Endothelial cell (in vitro differentiated cells): ENCODE data around the gene SPTB. TPM values are rescaled to one million over a fixed set of nuclear protein-coding genes. Genes with fewer than 3 reads are reported as not detected.

Source experiments
- DNase-seq: peaks from one replicate; pipeline ENCODE4 v3.0.0; 2021; ENCODE audit warnings: low spot score
- H3K27ac Mint-ChIP-seq: one replicate; pipeline ENCODE4 v1.8.0; 2021; ENCODE audit warnings: mixed read lengths, inconsistent platforms; ENCODE audit not compliant: unreplicated experiment
- H3K27me3 Mint-ChIP-seq: one replicate; pipeline ENCODE4 v1.8.0; 2021; ENCODE audit warnings: mild to moderate bottlenecking, moderate library complexity, mixed read lengths, inconsistent platforms; ENCODE audit not compliant: unreplicated experiment
- H3K36me3 Mint-ChIP-seq: one replicate; pipeline ENCODE4 v1.8.0; 2021; ENCODE audit warnings: mild to moderate bottlenecking, low read depth, mixed read lengths, inconsistent platforms; ENCODE audit not compliant: unreplicated experiment
- H3K4me1 Mint-ChIP-seq: one replicate; pipeline ENCODE4 v1.8.0; 2021; ENCODE audit warnings: mild to moderate bottlenecking, mixed read lengths, inconsistent platforms; ENCODE audit not compliant: unreplicated experiment
- H3K4me3 Mint-ChIP-seq: one replicate; pipeline ENCODE4 v1.8.0; 2021; ENCODE audit warnings: mild to moderate bottlenecking, mixed read lengths, inconsistent platforms; ENCODE audit not compliant: unreplicated experiment
- H3K9me3 Mint-ChIP-seq: one replicate; pipeline ENCODE4 v1.8.0; 2021; ENCODE audit warnings: mixed read lengths, inconsistent platforms; ENCODE audit not compliant: unreplicated experiment
- total RNA-seq: library from RNA; stranded (reverse); fragmentation: NEBNext Ultra II Directional; extraction: Animal tissue kit (Norgen Biotek cat#: 25700); gene quantifications from one replicate; pipeline ENCODE4 v1.2.1, GENCODE V29; 2021; ENCODE audit not compliant: unreplicated experiment
- TF ChIP-seq, protein P1 (sequence below): fragments of 200-600 bp; sonication (generic); IDR thresholded peaks from one replicate; pipeline ENCODE4 v1.5.0; 2021; ENCODE audit warnings: antibody characterized with exemption; ENCODE audit not compliant: unreplicated experiment

The SPTB gene
- total RNA-seq, 1 donor from 2014 or later: 0.08 TPM

DNA sequence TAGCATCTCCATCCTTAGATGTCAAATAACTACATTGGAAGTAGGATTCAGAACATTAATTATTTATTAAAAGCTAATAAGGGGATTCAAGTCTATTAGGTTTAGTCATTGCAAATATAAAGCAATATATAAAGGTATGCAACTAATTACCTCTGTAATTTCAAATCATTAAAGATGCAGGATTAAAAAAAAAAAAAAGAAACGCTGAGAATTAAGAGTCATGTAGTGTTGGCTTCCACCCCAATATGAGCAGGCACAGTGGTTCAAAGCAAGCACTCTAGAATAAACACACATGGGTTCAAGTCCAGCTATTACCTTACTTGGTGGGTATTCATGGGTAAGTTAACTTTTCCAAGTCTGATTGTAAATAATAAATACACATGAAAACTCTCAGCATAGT, 10.9 kb downstream of the SPTB start:
- H3K9me3 Mint-ChIP-seq: no peaks in the 10 kb centered on the region
- peaks cover 2% of the 10 kb centered on the region for H3K27me3 Mint-ChIP-seq
- H3K4me3 Mint-ChIP-seq: no peak overlapping the region
- TF ChIP-seq, protein P1, sequence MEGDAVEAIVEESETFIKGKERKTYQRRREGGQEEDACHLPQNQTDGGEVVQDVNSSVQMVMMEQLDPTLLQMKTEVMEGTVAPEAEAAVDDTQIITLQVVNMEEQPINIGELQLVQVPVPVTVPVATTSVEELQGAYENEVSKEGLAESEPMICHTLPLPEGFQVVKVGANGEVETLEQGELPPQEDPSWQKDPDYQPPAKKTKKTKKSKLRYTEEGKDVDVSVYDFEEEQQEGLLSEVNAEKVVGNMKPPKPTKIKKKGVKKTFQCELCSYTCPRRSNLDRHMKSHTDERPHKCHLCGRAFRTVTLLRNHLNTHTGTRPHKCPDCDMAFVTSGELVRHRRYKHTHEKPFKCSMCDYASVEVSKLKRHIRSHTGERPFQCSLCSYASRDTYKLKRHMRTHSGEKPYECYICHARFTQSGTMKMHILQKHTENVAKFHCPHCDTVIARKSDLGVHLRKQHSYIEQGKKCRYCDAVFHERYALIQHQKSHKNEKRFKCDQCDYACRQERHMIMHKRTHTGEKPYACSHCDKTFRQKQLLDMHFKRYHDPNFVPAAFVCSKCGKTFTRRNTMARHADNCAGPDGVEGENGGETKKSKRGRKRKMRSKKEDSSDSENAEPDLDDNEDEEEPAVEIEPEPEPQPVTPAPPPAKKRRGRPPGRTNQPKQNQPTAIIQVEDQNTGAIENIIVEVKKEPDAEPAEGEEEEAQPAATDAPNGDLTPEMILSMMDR: no peak
- DNase-seq: no peak
- H3K4me1 Mint-ChIP-seq: peaks cover 4% of the 10 kb centered on the region
- no peaks in the 10 kb centered on the region for H3K36me3 Mint-ChIP-seq
- H3K27ac Mint-ChIP-seq: no peak overlapping the region

- Mint-ChIP-seq H3K27me3 (peaks cover 2% of the 10 kb centered on the region), H3K9me3 (no peaks in the 10 kb centered on the region), H3K36me3 (no peaks in the 10 kb centered on the region), H3K27ac (no peak overlapping the region), H3K4me1 (peaks cover 4% of the 10 kb centered on the region), H3K4me3 (no peak overlapping the region)
- TF ChIP-seq, protein P1: no peak
- no peak for DNase-seq
Measured at GRCh38 chr14:64868379-64868778, 11.3 kb downstream of the SPTB start.

DNA sequence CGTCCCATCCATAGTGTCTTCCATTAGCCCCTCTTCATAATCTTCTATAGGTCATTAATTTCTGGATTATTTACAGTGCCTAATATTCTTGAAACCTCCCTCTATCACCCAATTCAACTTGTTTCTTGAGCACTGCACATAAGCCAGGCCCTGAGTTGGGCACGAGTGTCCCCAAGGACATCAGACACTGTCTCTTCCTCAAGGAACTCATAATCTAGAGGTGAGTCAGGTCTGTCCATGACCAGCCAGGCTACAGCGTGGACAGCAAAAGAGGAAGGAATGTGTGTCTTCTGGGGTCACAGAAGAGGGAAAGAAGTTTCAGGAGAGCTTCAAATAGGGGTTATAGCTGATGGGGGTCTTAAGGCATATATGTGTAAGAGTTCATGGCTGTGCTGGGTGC, 12.5 kb downstream of the SPTB start:
- Mint-ChIP-seq H3K27me3 (peaks cover 2% of the 10 kb centered on the region), H3K9me3 (no peaks in the 10 kb centered on the region), H3K4me3 (no peak overlapping the region), H3K4me1 (peaks cover 4% of the 10 kb centered on the region), H3K36me3 (no peaks in the 10 kb centered on the region), H3K27ac (no peak overlapping the region)
- TF ChIP-seq, protein P1: no peak
- DNase-seq: no peak

DNA sequence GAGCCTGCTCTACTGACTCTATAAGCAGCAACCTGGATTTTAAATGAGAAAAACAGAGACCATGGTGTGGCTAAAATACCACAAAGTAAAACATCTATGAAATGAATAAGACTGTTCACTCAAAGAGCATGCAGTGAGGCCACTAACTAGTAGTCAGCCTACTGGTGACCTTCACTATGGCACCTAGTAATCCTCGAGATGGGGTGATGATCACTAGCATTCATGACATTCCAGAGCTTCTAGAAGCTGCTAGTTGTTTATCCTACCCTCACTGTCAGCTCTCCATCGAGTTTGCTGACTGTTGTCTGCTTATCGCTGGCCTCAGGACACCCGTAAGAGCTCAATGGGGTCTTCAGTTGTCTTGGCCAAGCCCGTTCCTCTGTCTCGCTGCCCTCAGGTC, 13.7 kb downstream of the SPTB start:
- Mint-ChIP-seq H3K36me3 (no peaks in the 10 kb centered on the region), H3K27ac (no peak overlapping the region), H3K4me3 (no peak overlapping the region), H3K9me3 (no peaks in the 10 kb centered on the region), H3K27me3 (peaks cover 5% of the 10 kb centered on the region), H3K4me1 (peaks cover 7% of the 10 kb centered on the region)
- TF ChIP-seq, protein P1: no peak
- no peak for DNase-seq

GRCh38 chr14:64865109-64865508, 14.6 kb downstream of the SPTB start:
- no peaks in the 10 kb centered on the region for H3K36me3 Mint-ChIP-seq
- peaks cover 5% of the 10 kb centered on the region for H3K27me3 Mint-ChIP-seq
- no peak overlapping the region for H3K27ac Mint-ChIP-seq
- no peak for DNase-seq
- no peak overlapping the region for H3K4me3 Mint-ChIP-seq
- H3K9me3 Mint-ChIP-seq: no peaks in the 10 kb centered on the region
- H3K4me1 Mint-ChIP-seq: peaks cover 8% of the 10 kb centered on the region
- TF ChIP-seq, protein P1: no peak
